HG03457 (cell line): Measurements from ENCODE around the gene NR5A2.
"Not testable (repeated sequence)": the region's sequence is repeated elsewhere in the genome, so short reads cannot be mapped to it uniquely, and the experiment has no call there.

ENCODE experiments used
- ATAC-seq: cut with Tn5 transposase; IDR thresholded peaks from one replicate; pipeline ENCODE4 v1.9.1; 2021; ENCODE audit warnings: moderate number of reproducible peaks; ENCODE audit not compliant: unreplicated experiment

The NR5A2 gene

GRCh38 chr1:200157715-200158114, 130.2 kb downstream of the NR5A2 start:
- ATAC-seq, result no peak

GRCh38 chr1:200161801-200162200, 134.3 kb downstream of the NR5A2 start:
- ATAC-seq, result no peak

- no peak for ATAC-seq
Observed at GRCh38 chr1:200162258-200162657, 134.7 kb downstream of the NR5A2 start.

GRCh38 chr1:200162877-200163276, 135.4 kb downstream of the NR5A2 start:
- ATAC-seq, result no peak

GRCh38 chr1:200163911-200164310, 136.4 kb downstream of the NR5A2 start:
- no peak for ATAC-seq

- no peak for ATAC-seq
Observed at GRCh38 chr1:200165493-200166220, 138.1 kb downstream of the NR5A2 start.

GRCh38 chr1:200166411-200166810, 138.9 kb downstream of the NR5A2 start:
- ATAC-seq, result no peak

- ATAC-seq, result no peak
Observed at GRCh38 chr1:200168926-200169325, 141.4 kb downstream of the NR5A2 start.

- ATAC-seq, result no peak
Observed at GRCh38 chr1:200172311-200172710, 144.8 kb downstream of the NR5A2 start.

GRCh38 chr1:200173097-200173618, 145.6 kb downstream of the NR5A2 start:
- ATAC-seq, result no peak

- no peak for ATAC-seq
Observed at GRCh38 chr1:200174525-200175295, 147.2 kb downstream of the NR5A2 start.

GRCh38 chr1:200176181-200176580, 148.7 kb downstream of the NR5A2 start:
- no peak for ATAC-seq

GRCh38 chr1:200176798-200177197, 149.3 kb downstream of the NR5A2 start:
- no peak for ATAC-seq

GRCh38 chr1:200178340-200178739, 150.8 kb downstream of the NR5A2 start:
- ATAC-seq, result no peak

GRCh38 chr1:200179126-200179780, 151.7 kb downstream of the NR5A2 start:
- ATAC-seq, result no peak

GRCh38 chr1:200179781-200180160, 152.3 kb downstream of the NR5A2 start:
- no peak for ATAC-seq

GRCh38 chr1:200180821-200181220, 153.3 kb downstream of the NR5A2 start:
- ATAC-seq, result no peak

GRCh38 chr1:200181861-200182260, 154.4 kb downstream of the NR5A2 start:
- no peak for ATAC-seq

GRCh38 chr1:200182701-200183100, 155.2 kb downstream of the NR5A2 start:
- ATAC-seq, result no peak

- no peak for ATAC-seq
Observed at GRCh38 chr1:200183637-200184036, 156.1 kb downstream of the NR5A2 start.

- ATAC-seq, result no peak
Observed at GRCh38 chr1:200184196-200184595, 156.7 kb downstream of the NR5A2 start.

- ATAC-seq, result not testable (repeated sequence)
Observed at GRCh38 chr1:200185191-200185590, 157.7 kb downstream of the NR5A2 start.
